H1 (cell line): ENCODE data around the gene MUC16. TPM values are rescaled to one million over a fixed set of nuclear protein-coding genes. Genes with fewer than 3 reads are reported as not detected.

Experiments
- CTCF ChIA-PET: fragments of 300-600 bp; sonication (Branson Sonifier 250); formaldehyde crosslinking; loops from one replicate; lab custom pipeline; 2021; ENCODE audit not compliant: partially characterized antibody; lab: Charles Lee
- POLR2A ChIA-PET: fragments of 300-600 bp; sonication (Branson Sonifier 250); formaldehyde crosslinking; loops from one replicate; lab custom pipeline; 2021; ENCODE audit warnings: inconsistent platforms; ENCODE audit not compliant: partially characterized antibody; lab: Charles Lee
- DNase-seq, 2 experiments: peaks; one replicate each; pipeline versions ENCODE4 v3.0.0 to v3.0.0-alpha.2; 2010 to 2022; ENCODE audit warnings: low spot score in 2 of 2, low read depth in 1 of 2, mixed read lengths in 1 of 2
- FAIRE-seq: peaks from 2 replicates; lab custom pipeline; 2011; peaks lifted over from hg19 to GRCh38; lab: Jason Lieb, UNC
- H2AFZ ChIP-seq: 2 replicates; pipeline ENCODE4 v1.8.1; 2012; ENCODE audit warnings: low read length, inconsistent platforms
- H2AK5ac ChIP-seq: 2 replicates; pipeline ENCODE4 v1.6.1; 2013; ENCODE audit warnings: low read depth, low read length
- H2BK120ac ChIP-seq: replicated peaks from 2 replicates; pipeline ENCODE3; 2013; ENCODE audit warnings: low read depth, low read length, inconsistent platforms
- H2BK12ac ChIP-seq: 2 replicates; pipeline ENCODE4 v1.6.1; 2013; ENCODE audit warnings: low read depth, low read length
- H2BK15ac ChIP-seq: 2 replicates; pipeline ENCODE4 v1.6.1; 2013; ENCODE audit warnings: low read length
- H2BK20ac ChIP-seq: 2 replicates; pipeline ENCODE4 v1.6.1; 2013; ENCODE audit warnings: low read length
- H2BK5ac ChIP-seq: 2 replicates; pipeline ENCODE4 v1.6.1; 2013; ENCODE audit warnings: low read depth, low read length
- H3K14ac ChIP-seq: 2 replicates; pipeline ENCODE4 v1.6.1; 2013; ENCODE audit warnings: inconsistent platforms; ENCODE audit not compliant: insufficient read length
- H3K18ac ChIP-seq: 2 replicates; pipeline ENCODE4 v1.6.1; 2013; ENCODE audit warnings: low read length; ENCODE audit errors: extremely low read depth
- H3K23ac ChIP-seq: 2 replicates; pipeline ENCODE4 v1.6.1; 2013; ENCODE audit warnings: inconsistent platforms; ENCODE audit not compliant: insufficient read length
- H3K23me2 ChIP-seq: 2 replicates; pipeline ENCODE4 v1.6.1; 2013; ENCODE audit warnings: low read depth, low read length
- H3K27ac ChIP-seq: 2 replicates; pipeline ENCODE4 v1.6.1; 2011; ENCODE audit warnings: low read depth, low read length, inconsistent platforms
- H3K27me3 ChIP-seq, 4 experiments: replicated peaks in 1 of 4; 1 replicate in 1 of 4; 2 replicates in 3 of 4; pipeline versions ENCODE4 v1.6.1 to v1.8.1; 2011 to 2013; ENCODE audit warnings: low read length in 3 of 4, mild to moderate bottlenecking in 3 of 4, inconsistent platforms in 2 of 4, mixed read lengths in 2 of 4, moderate library complexity in 1 of 4; ENCODE audit not compliant: control insufficient read depth in 3 of 4, insufficient read depth in 3 of 4; ENCODE audit errors: extremely low read depth in 1 of 4
- H3K36me3 ChIP-seq, 4 experiments: 2 replicates each; pipeline versions ENCODE4 v1.6.1 to v1.8.1; 2011 to 2013; ENCODE audit warnings: mild to moderate bottlenecking in 4 of 4, low read length in 3 of 4, moderate library complexity in 2 of 4, control low read depth in 1 of 4, inconsistent platforms in 1 of 4; ENCODE audit not compliant: insufficient read depth in 4 of 4, control insufficient read depth in 2 of 4
- H3K4ac ChIP-seq: replicated peaks from 2 replicates; pipeline ENCODE3; 2013; ENCODE audit warnings: low read length, low read depth, mixed read lengths, inconsistent platforms; ENCODE audit not compliant: insufficient read length
- H3K4me1 ChIP-seq, 4 experiments: replicated peaks in 1 of 4; 1 replicate in 1 of 4; 2 replicates in 3 of 4; pipeline versions ENCODE4 v1.6.1 to v1.8.1; 2011 to 2013; ENCODE audit warnings: low read length in 3 of 4, inconsistent platforms in 2 of 4, mixed read lengths in 1 of 4; ENCODE audit not compliant: insufficient read depth in 4 of 4, control insufficient read depth in 3 of 4
- H3K4me2 ChIP-seq, 2 experiments: 2 replicates each; pipeline versions ENCODE4 v1.6.1 to v1.8.1; 2011 to 2013; ENCODE audit warnings: low read depth in 2 of 2, low read length in 2 of 2, control low read depth in 1 of 2, inconsistent platforms in 1 of 2, mild to moderate bottlenecking in 1 of 2; ENCODE audit not compliant: insufficient read depth in 1 of 2
- H3K4me3 ChIP-seq, 4 experiments: fragments of 200-600, 300-600 bp in 1 of 4; sonication (generic), shearing (Covaris generic), sonication (Bioruptor Twin) in 1 of 4; 2 replicates each; pipeline versions ENCODE4 v1.5.1 to v1.8.1; 2011 to 2016; ENCODE audit warnings: low read length in 4 of 4, low read depth in 3 of 4, control low read depth in 2 of 4, inconsistent platforms in 2 of 4, mild to moderate bottlenecking in 2 of 4, mixed read lengths in 1 of 4, moderate library complexity in 1 of 4; ENCODE audit not compliant: insufficient read depth in 2 of 4; ENCODE audit errors: extremely low read depth in 1 of 4
- H3K56ac ChIP-seq: replicated peaks from 2 replicates; pipeline ENCODE3; 2013; ENCODE audit warnings: low read depth, mild to moderate bottlenecking, mixed read lengths, low read length, inconsistent platforms; ENCODE audit not compliant: insufficient read length
- H3K79me1 ChIP-seq: 2 replicates; pipeline ENCODE4 v1.6.1; 2013; ENCODE audit warnings: low read depth, low read length, control low read depth
- H3K79me2 ChIP-seq, 2 experiments: 2 replicates each; pipeline versions ENCODE4 v1.6.1 to v1.8.1; 2012 to 2013; ENCODE audit warnings: low read length in 2 of 2, mild to moderate bottlenecking in 2 of 2, inconsistent platforms in 1 of 2; ENCODE audit not compliant: insufficient read depth in 2 of 2, control insufficient read depth in 1 of 2
- H3K9ac ChIP-seq, 4 experiments: replicated peaks in 1 of 4; 1 replicate in 1 of 4; 2 replicates in 3 of 4; pipeline versions ENCODE4 v1.6.1 to v1.8.1; 2011 to 2013; ENCODE audit warnings: low read depth in 3 of 4, low read length in 3 of 4, control low read depth in 2 of 4, mild to moderate bottlenecking in 2 of 4, moderate library complexity in 2 of 4, inconsistent platforms in 1 of 4; ENCODE audit errors: extremely low read depth in 1 of 4
- H3K9me3 ChIP-seq, 2 experiments: 2 replicates each; pipeline versions ENCODE4 v1.6.1 to v1.8.1; 2012 to 2013; ENCODE audit warnings: mild to moderate bottlenecking in 2 of 2, moderate library complexity in 2 of 2, control low read depth in 1 of 2, inconsistent platforms in 1 of 2, low read depth in 1 of 2, low read length in 1 of 2, mixed read lengths in 1 of 2; ENCODE audit not compliant: insufficient read depth in 2 of 2
- H4K20me1 ChIP-seq, 2 experiments: replicated peaks in 1 of 2; 2 replicates each; pipeline versions ENCODE3 to v1.8.1; 2011 to 2013; ENCODE audit warnings: inconsistent platforms in 2 of 2, low read length in 2 of 2, mild to moderate bottlenecking in 1 of 2; ENCODE audit not compliant: insufficient read depth in 2 of 2, control insufficient read depth in 1 of 2
- H4K5ac ChIP-seq: 2 replicates; pipeline ENCODE4 v1.6.1; 2013; ENCODE audit warnings: low read length, low read depth, mixed read lengths, inconsistent platforms; ENCODE audit not compliant: insufficient read length
- H4K8ac ChIP-seq: 2 replicates; pipeline ENCODE4 v1.8.0; 2013; ENCODE audit warnings: mild to moderate bottlenecking, moderate library complexity, low read length, inconsistent platforms; ENCODE audit not compliant: insufficient read depth; ENCODE audit errors: extremely low read depth
- H4K91ac ChIP-seq: replicated peaks from 2 replicates; pipeline ENCODE3; 2013; ENCODE audit warnings: low read length, mixed read lengths, inconsistent platforms; ENCODE audit not compliant: insufficient read length
- CHD2 ChIP-seq: IDR thresholded peaks from 2 replicates; pipeline ENCODE4 v1.6.1; 2012; ENCODE audit warnings: low read length, improper control_type of control experiment
- WGBS, 2 experiments: shearing (Covaris generic) in 1 of 2; methylation state at CpG; one replicate each; pipeline versions ENCODE4 v1.1.6 to v1.1.7; 2013 to 2015; ENCODE audit warnings: low lambda C conversion rate in 2 of 2, mixed read lengths in 2 of 2, inconsistent platforms in 1 of 2, low coverage in 1 of 2, missing lambda C conversion rate in 1 of 2; ENCODE audit not compliant: insufficient replicate concordance in 2 of 2, insufficient coverage in 1 of 2, insufficient read length in 1 of 2; ENCODE audit errors: extremely low coverage in 1 of 2, missing lambda C conversion rate in 1 of 2; 5-methylcytosine and 5-hydroxymethylcytosine counted together
- polyA plus RNA-seq, 7 experiments: library from polyadenylated mRNA; depleted of rRNA in 3 of 7; stranded (reverse) in 5 of 7; unstranded in 2 of 7; fragments of >200 nt in 5 of 7; fragments of 200-250 nt in 2 of 7; gene quantifications; 1 replicate in 5 of 7; 2 replicates in 1 of 7; 4 replicates in 1 of 7; pipeline versions ENCODE4 v1.2.1 to v1.2.3, GENCODE V29; 2011 to 2013; ENCODE audit warnings: missing spikeins in 2 of 7, mixed read lengths in 2 of 7
- total RNA-seq: library from RNA; stranded (reverse); fragmentation: NEBNext Ultra II Directional; extraction: Animal tissue kit (Norgen Biotek cat#: 25700); gene quantifications from 2 replicates; pipeline ENCODE4 v1.2.1, GENCODE V29; 2021
- TF ChIP-seq, protein P1 (sequence below): IDR thresholded peaks from 2 replicates; pipeline ENCODE4 v1.6.1; 2011; ENCODE audit warnings: low read depth, mild to moderate bottlenecking, low read length; ENCODE audit not compliant: insufficient read depth

MUC16 gene
- total and polyA plus RNA-seq, 2 of the 8 experiments (the other 6 are each of a cell fraction or from before 2014, with no cell fraction given): 0.17 to 0.60 TPM

DNA sequence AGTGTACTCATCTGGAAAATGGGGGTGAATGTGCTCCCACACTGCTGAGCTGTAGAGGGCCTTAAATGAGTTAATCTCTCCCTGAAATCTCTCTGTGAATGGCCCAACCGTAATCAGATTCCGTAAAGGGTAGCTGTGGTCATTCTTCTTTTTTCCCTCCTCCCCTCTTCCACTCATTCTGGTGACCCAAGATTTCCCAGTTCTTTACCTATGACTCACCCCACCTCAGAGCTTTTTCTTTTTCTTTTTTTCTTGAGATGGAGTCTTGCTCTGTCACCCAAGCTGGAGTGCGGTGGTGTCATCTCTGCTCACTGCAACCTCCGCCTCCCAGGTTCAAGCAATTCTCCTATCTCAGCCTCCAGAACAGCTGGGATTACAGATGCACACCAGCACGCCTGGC lies 33.3 kb upstream of the MUC16 start:
- no peak overlapping the region for H4K91ac ChIP-seq
- no peak overlapping the region for H3K27ac ChIP-seq
- H2BK120ac ChIP-seq: no peak overlapping the region
- H3K79me1 ChIP-seq: no peaks in the 10 kb centered on the region
- H2AK5ac ChIP-seq: no peak overlapping the region
- ChIA-PET POLR2A (interaction anchor here (0.5 kb wide), 1 partner anchor 26 kb away, joined by 3 read pairs; no protein-coding TSS in a partner anchor), CTCF (interaction anchor here (0.6 to 1.0 kb wide), 4 partner anchors 10 to 524 kb away, joined by 3 to 5 read pairs (median 4); no protein-coding TSS in a partner anchor)
- no peak overlapping the region for H3K18ac ChIP-seq
- H3K27me3 ChIP-seq: no peaks in the 10 kb centered on the region
- H2BK12ac ChIP-seq: no peak overlapping the region
- no peak overlapping the region for H3K4ac ChIP-seq
- H3K4me2 ChIP-seq: no peak overlapping the region
- no peak overlapping the region for H4K8ac ChIP-seq
- no peaks in the 10 kb centered on the region for H3K23me2 ChIP-seq
- no peaks in the 10 kb centered on the region for H3K79me2 ChIP-seq
- no peak overlapping the region for H3K23ac ChIP-seq
- DNase-seq: no peak
- H2BK5ac ChIP-seq: no peak overlapping the region
- FAIRE-seq: no peak
- H3K9me3 ChIP-seq: no peaks in the 10 kb centered on the region
- H2AFZ ChIP-seq: no peak overlapping the region
- WGBS, 2 experiments: 83% methylated on average over 5 of the region's 5 CpGs; no CpG with 5 or more reads in 1 of the 2 experiments
- no peak overlapping the region for H4K5ac ChIP-seq
- H3K9ac ChIP-seq: no peak overlapping the region
- H3K36me3 ChIP-seq: no peaks in the 10 kb centered on the region; a peak in 1 of 8 replicates
- no peak overlapping the region for H3K56ac ChIP-seq
- no peak overlapping the region for H2BK15ac ChIP-seq
- no peaks in the 10 kb centered on the region for H3K4me1 ChIP-seq
- H2BK20ac ChIP-seq: no peak overlapping the region
- no peak overlapping the region for H3K14ac ChIP-seq
- H3K4me3 ChIP-seq: no peak overlapping the region
- H4K20me1 ChIP-seq: no peaks in the 10 kb centered on the region
- TF ChIP-seq CHD2: no peak
- TF ChIP-seq, protein P1, sequence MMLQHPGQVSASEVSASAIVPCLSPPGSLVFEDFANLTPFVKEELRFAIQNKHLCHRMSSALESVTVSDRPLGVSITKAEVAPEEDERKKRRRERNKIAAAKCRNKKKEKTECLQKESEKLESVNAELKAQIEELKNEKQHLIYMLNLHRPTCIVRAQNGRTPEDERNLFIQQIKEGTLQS: no peak
